Natural killer cell (primary cell): ENCODE data around the gene C19orf38. TPM values are rescaled to one million over a fixed set of nuclear protein-coding genes. Genes with fewer than 3 reads are reported as not detected.
A peak's percentile ranks its signal among the peaks of the same experiment; 100 is the strongest.

Experiments used
- ATAC-seq, 3 donors: fragments of 150-1000 bp in 2 of 3; fragments of 200-7000 bp in 1 of 3; cut with Tn5 transposase; 1 replicate in 1 of 3; 2 replicates in 2 of 3; pipeline ENCODE4 v1.10.0; 2021; ENCODE audit warnings: mild to moderate bottlenecking in 2 of 3, moderate library complexity in 2 of 3
- DNase-seq, 2 donors: peaks; one replicate each; pipeline versions ENCODE4 v3.0.0 to v3.0.0-alpha.2; 2013 to 2021; ENCODE audit warnings: mixed read lengths in 1 of 2
- H3K27ac ChIP-seq: one replicate; pipeline ENCODE4 v1.5.1; 2013; ENCODE audit warnings: mild to moderate bottlenecking, low read length
- H3K27me3 ChIP-seq: one replicate; pipeline ENCODE4 v1.6.1; 2013; ENCODE audit warnings: low read length; ENCODE audit not compliant: control insufficient read depth, insufficient read depth
- H3K36me3 ChIP-seq: one replicate; pipeline ENCODE4 v1.6.1; 2013; ENCODE audit warnings: low read length; ENCODE audit not compliant: control insufficient read depth, insufficient read depth
- H3K4me1 ChIP-seq: one replicate; pipeline ENCODE4 v1.6.1; 2013; ENCODE audit warnings: low read length; ENCODE audit not compliant: control insufficient read depth, insufficient read depth
- H3K4me3 ChIP-seq: one replicate; pipeline ENCODE4 v1.5.1; 2013; ENCODE audit warnings: low read length
- H3K9me3 ChIP-seq: one replicate; pipeline ENCODE4 v1.6.1; 2013; ENCODE audit warnings: low read length; ENCODE audit not compliant: control insufficient read depth, insufficient read depth
- H3K27ac Mint-ChIP-seq, 2 donors: one replicate each; pipeline ENCODE4 v1.8.0; 2022; ENCODE audit warnings: mild to moderate bottlenecking in 2 of 2, mixed read lengths in 2 of 2, moderate library complexity in 1 of 2
- H3K27me3 Mint-ChIP-seq, 2 donors: one replicate each; pipeline ENCODE4 v1.8.0; 2022; ENCODE audit warnings: low read depth in 2 of 2, mixed read lengths in 2 of 2
- H3K36me3 Mint-ChIP-seq: one replicate; pipeline ENCODE4 v1.8.0; 2022; ENCODE audit warnings: mixed read lengths
- H3K4me1 Mint-ChIP-seq, 2 donors: one replicate each; pipeline ENCODE4 v1.8.0; 2022; ENCODE audit warnings: mixed read lengths in 2 of 2
- H3K4me3 Mint-ChIP-seq: one replicate; pipeline ENCODE4 v1.8.0; 2022; ENCODE audit warnings: mild to moderate bottlenecking, moderate library complexity, mixed read lengths
- H3K9me3 Mint-ChIP-seq, 2 donors: one replicate each; pipeline ENCODE4 v1.8.0; 2022; ENCODE audit warnings: mixed read lengths in 2 of 2
- WGBS: methylation state at CpG from one replicate; pipeline ENCODE4 v1.1.7; 2013; ENCODE audit warnings: missing lambda C conversion rate; ENCODE audit not compliant: insufficient coverage; 5-methylcytosine and 5-hydroxymethylcytosine counted together
- intact Hi-C: fragments of 100-400 bp; cut with micrococcal nuclease; formaldehyde crosslinking; loops from one replicate; pipeline ENCODE4 v1.14.2; 2022
- total RNA-seq, 4 donors: library from RNA; stranded (reverse); fragments of 120-200 nt in 1 of 4; gene quantifications; one replicate each; pipeline versions ENCODE4 v1.2.3 to v1.2.4, GENCODE V29; 2013 to 2022
- TF ChIP-seq, protein P1 (sequence below): fragments of 200-600 bp; IDR thresholded peaks from one replicate; pipeline ENCODE4 v1.8.0; 2022; ENCODE audit warnings: antibody characterized with exemption

C19orf38 gene
- total RNA-seq, 3 donors from 2014 or later (not counting 1 experiment from before 2014, with no cell fraction given): 2.9 to 9.9 (median 6.2) TPM

DNA sequence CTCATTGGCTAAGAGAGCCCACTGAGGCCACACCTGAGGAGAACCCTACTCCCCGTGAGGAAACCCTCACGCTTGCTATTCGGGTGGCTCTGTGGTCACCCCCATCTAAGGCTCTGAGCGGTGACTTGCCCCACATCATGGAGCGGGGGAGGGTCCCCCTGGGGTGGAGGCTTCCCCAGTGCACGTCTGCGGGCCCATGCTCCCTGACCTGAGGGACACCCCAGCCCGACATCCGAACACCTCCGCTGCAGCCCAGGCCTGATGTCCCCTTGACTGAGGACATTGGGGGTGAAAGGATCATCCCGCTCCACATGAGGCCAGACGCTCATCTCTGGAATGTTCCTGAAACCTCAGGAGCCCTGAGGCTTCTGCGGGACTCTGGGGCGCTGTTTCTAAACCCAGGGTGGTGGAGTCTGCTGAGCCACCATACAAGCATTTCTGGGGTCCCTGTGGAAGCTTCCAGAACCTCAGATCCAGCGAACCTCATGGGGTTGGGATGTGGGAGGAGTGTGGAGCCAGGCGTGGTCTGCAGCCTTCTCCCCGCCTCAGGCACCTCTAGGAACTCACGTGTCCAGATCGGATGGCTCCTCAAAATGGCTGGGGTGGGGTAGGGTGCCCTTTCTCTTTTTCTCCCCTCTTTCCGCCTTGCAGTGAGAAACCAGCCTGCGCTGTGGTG is 32.1 kb upstream of the C19orf38 start:
- H3K4me3 ChIP-seq: no peak overlapping the region
- H3K36me3 ChIP-seq: peaks cover 54% of the 10 kb centered on the region
- intact Hi-C loops: loop anchor here (1.0 kb wide), 1 partner anchor 19 kb away; no protein-coding TSS in a partner anchor
- H3K27me3 ChIP-seq: no peaks in the 10 kb centered on the region
- H3K9me3 Mint-ChIP-seq: no peaks in the 10 kb centered on the region
- WGBS: 91% methylated on average over 21 of the region's 21 CpGs
- H3K27me3 Mint-ChIP-seq: no peaks in the 10 kb centered on the region
- no peaks in the 10 kb centered on the region for H3K36me3 Mint-ChIP-seq
- H3K27ac ChIP-seq: peak overlapping the region; percentile 56
- peak overlapping the region; percentile 92 to 93 for H3K27ac Mint-ChIP-seq
- peaks cover 31 to 75% of the 10 kb centered on the region in 2 donors for H3K4me1 Mint-ChIP-seq
- no peaks in the 10 kb centered on the region for H3K9me3 ChIP-seq
- no peak for ATAC-seq
- H3K4me1 ChIP-seq: peaks cover 63% of the 10 kb centered on the region
- H3K4me3 Mint-ChIP-seq: no peak overlapping the region
- DNase-seq: no peak
- TF ChIP-seq, protein P1, sequence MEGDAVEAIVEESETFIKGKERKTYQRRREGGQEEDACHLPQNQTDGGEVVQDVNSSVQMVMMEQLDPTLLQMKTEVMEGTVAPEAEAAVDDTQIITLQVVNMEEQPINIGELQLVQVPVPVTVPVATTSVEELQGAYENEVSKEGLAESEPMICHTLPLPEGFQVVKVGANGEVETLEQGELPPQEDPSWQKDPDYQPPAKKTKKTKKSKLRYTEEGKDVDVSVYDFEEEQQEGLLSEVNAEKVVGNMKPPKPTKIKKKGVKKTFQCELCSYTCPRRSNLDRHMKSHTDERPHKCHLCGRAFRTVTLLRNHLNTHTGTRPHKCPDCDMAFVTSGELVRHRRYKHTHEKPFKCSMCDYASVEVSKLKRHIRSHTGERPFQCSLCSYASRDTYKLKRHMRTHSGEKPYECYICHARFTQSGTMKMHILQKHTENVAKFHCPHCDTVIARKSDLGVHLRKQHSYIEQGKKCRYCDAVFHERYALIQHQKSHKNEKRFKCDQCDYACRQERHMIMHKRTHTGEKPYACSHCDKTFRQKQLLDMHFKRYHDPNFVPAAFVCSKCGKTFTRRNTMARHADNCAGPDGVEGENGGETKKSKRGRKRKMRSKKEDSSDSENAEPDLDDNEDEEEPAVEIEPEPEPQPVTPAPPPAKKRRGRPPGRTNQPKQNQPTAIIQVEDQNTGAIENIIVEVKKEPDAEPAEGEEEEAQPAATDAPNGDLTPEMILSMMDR: no peak

DNA sequence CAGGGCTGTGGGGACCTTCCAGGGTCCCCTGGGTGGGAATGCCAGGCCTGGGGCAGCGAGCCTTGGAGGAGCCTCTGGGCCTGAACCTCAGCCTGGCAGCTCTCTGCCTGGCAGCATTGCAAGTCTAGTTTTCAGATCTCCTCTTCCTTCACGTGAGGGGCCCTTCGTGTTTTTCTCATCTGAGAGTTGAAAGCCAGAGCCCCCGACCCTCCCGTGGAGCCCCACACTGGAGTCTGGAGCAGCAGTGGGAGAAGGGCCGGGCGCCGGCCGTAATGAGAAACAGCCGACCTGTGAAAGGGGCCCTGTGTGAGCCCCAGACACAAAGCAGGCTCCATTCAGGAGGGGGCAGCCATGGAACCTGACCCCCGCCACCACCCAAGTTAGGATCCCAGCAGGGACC is 31.5 kb upstream of the C19orf38 start:
- H3K4me1 Mint-ChIP-seq: peaks cover 31 to 76% of the 10 kb centered on the region in 2 donors

DNA sequence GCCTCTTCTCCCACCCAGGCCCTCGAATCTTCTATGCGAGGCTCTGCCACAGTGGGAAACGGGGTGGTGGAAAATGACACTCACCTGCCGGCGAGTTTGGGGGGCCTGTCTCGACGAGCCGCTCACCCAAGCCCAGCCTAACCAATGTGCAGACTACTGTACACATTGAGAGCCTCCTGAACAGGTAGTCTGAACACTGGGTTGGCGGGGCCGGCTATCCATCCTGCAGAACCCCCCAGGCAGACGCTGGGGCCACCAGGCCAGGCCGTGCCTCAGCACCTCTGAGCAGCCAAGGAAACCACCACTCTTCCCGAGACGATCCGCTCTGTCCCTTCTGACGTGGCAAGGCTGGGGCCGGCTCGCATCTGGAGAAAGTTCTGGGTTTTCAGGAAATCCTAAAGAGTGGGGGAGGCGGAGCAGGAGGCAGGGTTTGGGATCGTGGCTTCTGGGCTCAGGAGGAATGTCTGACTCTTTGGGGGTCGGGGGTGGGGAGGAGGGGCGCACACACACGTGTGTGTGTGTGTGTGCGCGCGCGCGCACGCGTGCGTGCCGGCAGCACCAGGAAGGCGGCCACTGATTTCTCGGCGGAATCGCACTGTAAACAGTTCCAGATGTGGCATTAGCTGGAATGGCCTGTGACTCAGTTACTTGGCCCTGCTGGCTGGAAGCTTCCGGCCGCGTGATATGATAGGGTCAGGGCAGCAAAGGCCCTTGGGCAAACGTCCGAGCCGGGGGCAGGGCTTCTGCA is 30.8 kb upstream of the C19orf38 start:
- Mint-ChIP-seq H3K36me3 (no peaks in the 10 kb centered on the region), H3K4me3 (no peak overlapping the region), H3K27ac (peak overlapping the region; percentile 57 to 92), H3K9me3 (no peaks in the 10 kb centered on the region), H3K27me3 (no peaks in the 10 kb centered on the region), H3K4me1 (peaks cover 31 to 69% of the 10 kb centered on the region in 2 donors)
- Histone ChIP-seq H3K36me3 (peaks cover 51% of the 10 kb centered on the region), H3K27ac (no peak overlapping the region), H3K9me3 (no peaks in the 10 kb centered on the region), H3K27me3 (no peaks in the 10 kb centered on the region), H3K4me3 (no peak overlapping the region), H3K4me1 (peaks cover 59% of the 10 kb centered on the region)
- TF ChIP-seq, protein P1: no peak
- DNase-seq: no peak
- 97% methylated on average over 42 of the region's 42 CpGs for WGBS
- intact Hi-C loops: no loop called here
- ATAC-seq: no peak

More for the DNA sequence above, 31.5 kb upstream of the C19orf38 start:
- Histone ChIP-seq H3K27me3 (no peaks in the 10 kb centered on the region), H3K27ac (no peak overlapping the region), H3K4me1 (peaks cover 62% of the 10 kb centered on the region), H3K9me3 (no peaks in the 10 kb centered on the region), H3K4me3 (no peak overlapping the region), H3K36me3 (peaks cover 51% of the 10 kb centered on the region)
- no peak for ATAC-seq
- WGBS: 98% methylated on average over 11 of the region's 11 CpGs
- H3K4me3 Mint-ChIP-seq: no peak overlapping the region
- H3K36me3 Mint-ChIP-seq: no peaks in the 10 kb centered on the region
- DNase-seq: no peak
- TF ChIP-seq, protein P1: no peak
- H3K9me3 Mint-ChIP-seq: no peaks in the 10 kb centered on the region
- peak overlapping the region; percentile 92 to 93 for H3K27ac Mint-ChIP-seq
- intact Hi-C loops: no loop called here
- H3K27me3 Mint-ChIP-seq: no peaks in the 10 kb centered on the region
